ENCODE measurements around the gene OSER1.

The OSER1 gene

DNA sequence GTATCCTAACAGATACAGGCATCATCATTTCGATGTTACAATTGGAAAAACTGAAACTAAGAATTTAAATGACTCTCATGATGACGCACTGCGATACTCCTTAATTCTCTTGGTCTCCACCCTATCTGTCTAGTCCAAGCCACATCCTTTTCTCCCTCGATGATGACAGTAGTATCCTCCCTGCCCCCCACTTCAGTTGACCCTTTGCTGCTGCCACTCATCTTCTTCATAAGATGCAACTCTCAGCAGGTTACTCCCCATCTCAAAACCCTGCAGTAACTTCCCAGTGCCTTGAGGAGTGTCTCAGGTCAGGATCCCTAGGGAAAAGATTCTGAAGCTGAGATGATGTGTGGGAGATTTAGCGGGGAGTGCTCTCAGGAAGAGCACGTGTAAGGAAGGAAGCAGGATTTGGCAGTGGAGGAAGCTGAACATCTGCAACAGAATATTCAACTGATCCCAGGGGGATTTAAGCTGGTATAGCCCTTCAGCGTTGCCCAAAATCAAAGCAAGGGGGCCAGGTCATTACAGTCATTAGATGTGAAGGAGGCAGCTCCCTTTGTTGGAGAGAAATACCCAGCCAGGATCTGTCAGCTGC lies 39.7 kb downstream of the OSER1 start:
- Histone ChIP-seq H3K4me2 (ENCODE audit: low read depth, low read length, poor library complexity, severe bottlenecking) (no peak overlapping the region), H3F3A (ENCODE audit: low read depth) (no peaks in the 10 kb centered on the region), H4K20me1 (ENCODE audit: insufficient read depth, low read length, poor library complexity, severe bottlenecking) (no peaks in the 10 kb centered on the region), H3K9ac (ENCODE audit: low read depth, low read length, poor library complexity, severe bottlenecking) (no peak overlapping the region), H3K9me3 (ENCODE audit: insufficient read depth, low read depth, low read length) (no peaks in the 10 kb centered on the region), H3K4me1 (ENCODE audit: insufficient read depth, low read length, poor library complexity, severe bottlenecking) (no peaks in the 10 kb centered on the region), H3K4me3 (ENCODE audit: low read length, poor library complexity, severe bottlenecking) (no peak overlapping the region), H3K36me3 (ENCODE audit: insufficient read depth, low read length) (no peaks in the 10 kb centered on the region), H3K9me2 (replicated peaks; ENCODE audit: low read depth, low read length) (no peaks in the 10 kb centered on the region), H3K79me2 (ENCODE audit: insufficient read depth, low read length) (no peaks in the 10 kb centered on the region), H2AFZ (ENCODE audit: low read length) (no peak overlapping the region), H3K27me3 (ENCODE audit: insufficient read depth, low read length, poor library complexity, severe bottlenecking) (no peaks in the 10 kb centered on the region)
- TF ChIP-seq EZH2phosphoT487 (IDR thresholded peaks at IDR 0.05; ENCODE audit: borderline replicate concordance), result no peak
- TF ChIP-seq, protein P1, sequence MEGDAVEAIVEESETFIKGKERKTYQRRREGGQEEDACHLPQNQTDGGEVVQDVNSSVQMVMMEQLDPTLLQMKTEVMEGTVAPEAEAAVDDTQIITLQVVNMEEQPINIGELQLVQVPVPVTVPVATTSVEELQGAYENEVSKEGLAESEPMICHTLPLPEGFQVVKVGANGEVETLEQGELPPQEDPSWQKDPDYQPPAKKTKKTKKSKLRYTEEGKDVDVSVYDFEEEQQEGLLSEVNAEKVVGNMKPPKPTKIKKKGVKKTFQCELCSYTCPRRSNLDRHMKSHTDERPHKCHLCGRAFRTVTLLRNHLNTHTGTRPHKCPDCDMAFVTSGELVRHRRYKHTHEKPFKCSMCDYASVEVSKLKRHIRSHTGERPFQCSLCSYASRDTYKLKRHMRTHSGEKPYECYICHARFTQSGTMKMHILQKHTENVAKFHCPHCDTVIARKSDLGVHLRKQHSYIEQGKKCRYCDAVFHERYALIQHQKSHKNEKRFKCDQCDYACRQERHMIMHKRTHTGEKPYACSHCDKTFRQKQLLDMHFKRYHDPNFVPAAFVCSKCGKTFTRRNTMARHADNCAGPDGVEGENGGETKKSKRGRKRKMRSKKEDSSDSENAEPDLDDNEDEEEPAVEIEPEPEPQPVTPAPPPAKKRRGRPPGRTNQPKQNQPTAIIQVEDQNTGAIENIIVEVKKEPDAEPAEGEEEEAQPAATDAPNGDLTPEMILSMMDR (conservative IDR thresholded peaks at IDR 0.05; ENCODE audit: low read length), result no peak

DNA sequence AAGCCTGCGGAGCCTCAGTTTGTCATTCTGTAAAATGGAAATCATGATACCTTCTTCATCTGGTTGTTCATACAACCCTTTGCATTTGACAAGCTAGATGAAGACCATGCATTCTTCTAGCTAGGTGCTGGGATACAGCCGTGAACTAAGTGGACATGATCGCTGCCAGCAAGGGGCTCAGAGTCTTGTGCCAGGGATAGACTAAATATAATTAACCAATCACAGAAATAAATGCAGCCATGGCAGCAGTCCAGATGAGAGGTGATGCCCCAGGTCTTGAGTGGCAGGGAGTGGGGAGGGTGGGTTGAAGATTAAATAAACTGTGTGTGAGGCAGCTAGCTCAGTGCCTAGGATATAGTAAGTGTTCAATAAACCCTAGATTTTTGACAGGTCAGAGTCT lies 42.8 kb downstream of the OSER1 start:
- H3K9ac ChIP-seq (ENCODE audit: low read depth, low read length, poor library complexity, severe bottlenecking), result no peak overlapping the region

DNA sequence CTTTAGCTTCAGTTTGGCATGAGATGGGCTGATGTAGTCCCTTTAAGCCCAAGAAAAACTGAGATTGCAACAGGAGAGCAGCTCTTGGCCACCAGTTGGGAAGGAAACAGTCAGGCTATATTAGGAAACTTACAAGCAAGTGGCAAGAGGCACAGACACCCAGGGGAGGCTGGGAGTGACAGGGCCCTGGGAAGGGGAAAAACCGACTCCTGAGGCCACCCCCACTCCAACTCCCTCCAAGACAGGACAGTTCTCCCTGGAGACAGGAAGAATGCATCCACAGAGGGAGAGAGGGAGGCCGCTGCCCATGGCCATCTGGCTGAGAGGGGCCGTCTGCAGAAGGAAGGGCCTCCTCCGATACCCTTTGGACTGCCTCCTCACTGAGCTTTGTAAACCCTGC lies 44.1 kb downstream of the OSER1 start:
- H2AFZ ChIP-seq (ENCODE audit: low read length), result no peak overlapping the region
- no peaks in the 10 kb centered on the region for H3K79me2 ChIP-seq (ENCODE audit: insufficient read depth, low read length)
- H3K9me3 ChIP-seq (ENCODE audit: insufficient read depth, low read depth, low read length), result no peaks in the 10 kb centered on the region
- H3K36me3 ChIP-seq (ENCODE audit: insufficient read depth, low read length), result no peaks in the 10 kb centered on the region
- no peak overlapping the region for H3K4me3 ChIP-seq (ENCODE audit: low read length, poor library complexity, severe bottlenecking)
- no peaks in the 10 kb centered on the region for H3K27me3 ChIP-seq (ENCODE audit: insufficient read depth, low read length, poor library complexity, severe bottlenecking)
- H3K9ac ChIP-seq (ENCODE audit: low read depth, low read length, poor library complexity, severe bottlenecking), result no peak overlapping the region
- no peaks in the 10 kb centered on the region for H3F3A ChIP-seq (ENCODE audit: low read depth)
- H3K4me2 ChIP-seq (ENCODE audit: low read depth, low read length, poor library complexity, severe bottlenecking), result no peak overlapping the region
- H4K20me1 ChIP-seq (ENCODE audit: insufficient read depth, low read length, poor library complexity, severe bottlenecking), result no peaks in the 10 kb centered on the region
- no peaks in the 10 kb centered on the region for H3K9me2 ChIP-seq (replicated peaks; ENCODE audit: low read depth, low read length)
- no peaks in the 10 kb centered on the region for H3K4me1 ChIP-seq (ENCODE audit: insufficient read depth, low read length, poor library complexity, severe bottlenecking)
- no peak for TF ChIP-seq EZH2phosphoT487 (IDR thresholded peaks at IDR 0.05; ENCODE audit: borderline replicate concordance)
- TF ChIP-seq, protein P1 (conservative IDR thresholded peaks at IDR 0.05; ENCODE audit: low read length), result no peak

More for the DNA sequence above, 42.8 kb downstream of the OSER1 start:
- no peak for TF ChIP-seq EZH2phosphoT487 (IDR thresholded peaks at IDR 0.05; ENCODE audit: borderline replicate concordance)
- TF ChIP-seq, protein P1 (conservative IDR thresholded peaks at IDR 0.05; ENCODE audit: low read length), result no peak
- Histone ChIP-seq H3K4me1 (ENCODE audit: insufficient read depth, low read length, poor library complexity, severe bottlenecking) (no peaks in the 10 kb centered on the region), H3F3A (ENCODE audit: low read depth) (no peaks in the 10 kb centered on the region), H4K20me1 (ENCODE audit: insufficient read depth, low read length, poor library complexity, severe bottlenecking) (no peaks in the 10 kb centered on the region), H3K9me3 (ENCODE audit: insufficient read depth, low read depth, low read length) (no peaks in the 10 kb centered on the region), H2AFZ (ENCODE audit: low read length) (no peak overlapping the region), H3K9me2 (replicated peaks; ENCODE audit: low read depth, low read length) (no peaks in the 10 kb centered on the region), H3K4me2 (ENCODE audit: low read depth, low read length, poor library complexity, severe bottlenecking) (no peak overlapping the region), H3K27me3 (ENCODE audit: insufficient read depth, low read length, poor library complexity, severe bottlenecking) (no peaks in the 10 kb centered on the region), H3K4me3 (ENCODE audit: low read length, poor library complexity, severe bottlenecking) (no peak overlapping the region), H3K36me3 (ENCODE audit: insufficient read depth, low read length) (no peaks in the 10 kb centered on the region), H3K79me2 (ENCODE audit: insufficient read depth, low read length) (no peaks in the 10 kb centered on the region)

All from Loucy (cell line).